IMR-90 (cell line): ENCODE measurements around the gene HNRNPC. TPM values are rescaled to one million over a fixed set of nuclear protein-coding genes. Genes with fewer than 3 reads are reported as not detected.

ENCODE experiments used
- ATAC-seq: fragments of 200-7000 bp; cut with Tn5 transposase; 2 replicates; pipeline ENCODE4 v1.9.1; 2020; ENCODE audit warnings: low read depth, mild to moderate bottlenecking, moderate library complexity
- BruUV-seq: library from RNA; stranded (reverse); fragments of 400-500 nt; replicated peaks from 2 replicates; lab custom pipeline; 2021; lab: Mats Ljungman, UMichigan
- CTCF ChIA-PET: fragments of 300-600 bp; formaldehyde crosslinking; extraction: SDS; loops from one replicate; lab custom pipeline; 2021; ENCODE audit warnings: antibody characterized with exemption; lab: Yijun Ruan, JAX
- POLR2A ChIA-PET: fragments of 300-600 bp; sonication (Branson Sonifier 250); formaldehyde crosslinking; loops from one replicate; lab custom pipeline; 2022; ENCODE audit warnings: antibody characterized with exemption; ENCODE audit not compliant: unreplicated experiment; lab: Charles Lee
- DNase-seq: peaks from one replicate; pipeline ENCODE4 v3.0.0; 2013
- H2AFZ ChIP-seq: replicated peaks from 2 replicates; pipeline ENCODE3; 2013; ENCODE audit warnings: low read length, mild to moderate bottlenecking; ENCODE audit not compliant: poor library complexity
- H2AK5ac ChIP-seq: 2 replicates; pipeline ENCODE4 v1.6.1; 2013; ENCODE audit warnings: low read depth, low read length, inconsistent platforms
- H2AK9ac ChIP-seq: replicated peaks from 2 replicates; pipeline ENCODE3; 2013; ENCODE audit warnings: mild to moderate bottlenecking, low read depth, low read length, moderate library complexity; ENCODE audit not compliant: poor library complexity
- H2BK120ac ChIP-seq: 2 replicates; pipeline ENCODE4 v1.6.1; 2013; ENCODE audit warnings: low read depth, low read length, inconsistent platforms
- H2BK15ac ChIP-seq: 3 replicates; pipeline ENCODE4 v1.6.1; 2013; ENCODE audit warnings: low read depth, low read length, inconsistent platforms
- H2BK20ac ChIP-seq: 2 replicates; pipeline ENCODE4 v1.6.1; 2013; ENCODE audit warnings: low read depth, mild to moderate bottlenecking, inconsistent platforms, low read length, moderate library complexity
- H2BK5ac ChIP-seq: 2 replicates; pipeline ENCODE4 v1.6.1; 2013; ENCODE audit warnings: mild to moderate bottlenecking, low read depth, low read length, inconsistent platforms; ENCODE audit not compliant: poor library complexity, severe bottlenecking
- H3K14ac ChIP-seq: replicated peaks from 2 replicates; pipeline ENCODE4 v1.6.1; 2013; ENCODE audit warnings: low read depth, low read length, inconsistent platforms
- H3K18ac ChIP-seq: 2 replicates; pipeline ENCODE4 v1.6.1; 2013; ENCODE audit warnings: low read depth, low read length, control low read depth
- H3K23ac ChIP-seq: 2 replicates; pipeline ENCODE4 v1.6.1; 2013; ENCODE audit warnings: low read depth, low read length, inconsistent platforms
- H3K27ac ChIP-seq: 2 replicates; pipeline ENCODE4 v1.5.1; 2013; ENCODE audit warnings: mild to moderate bottlenecking, control low read depth, low read length; ENCODE audit not compliant: insufficient read depth
- H3K27me3 ChIP-seq: 2 replicates; pipeline ENCODE4 v1.6.1; 2013; ENCODE audit warnings: low read length; ENCODE audit not compliant: control insufficient read depth, insufficient read depth
- H3K36me3 ChIP-seq: 2 replicates; pipeline ENCODE4 v1.6.1; 2013; ENCODE audit warnings: low read length, mixed read lengths; ENCODE audit not compliant: control insufficient read depth, insufficient read depth
- H3K4ac ChIP-seq: 2 replicates; pipeline ENCODE4 v1.6.1; 2013; ENCODE audit warnings: low read depth, low read length, inconsistent platforms
- H3K4me1 ChIP-seq: 2 replicates; pipeline ENCODE4 v1.6.1; 2013; ENCODE audit warnings: low read length, mixed read lengths; ENCODE audit not compliant: control insufficient read depth, insufficient read depth
- H3K4me2 ChIP-seq: 2 replicates; pipeline ENCODE4 v1.6.1; 2013; ENCODE audit warnings: low read depth, mild to moderate bottlenecking, control low read depth, low read length, moderate library complexity
- H3K4me3 ChIP-seq: 2 replicates; pipeline ENCODE4 v1.5.1; 2013; ENCODE audit warnings: low read depth, mild to moderate bottlenecking, control low read depth, low read length, moderate library complexity; ENCODE audit not compliant: insufficient read depth
- H3K56ac ChIP-seq: 2 replicates; pipeline ENCODE4 v1.6.1; 2013; ENCODE audit warnings: low read length, inconsistent platforms; ENCODE audit not compliant: insufficient read depth; ENCODE audit errors: extremely low read depth
- H3K79me1 ChIP-seq, 2 experiments: 2 replicates each; pipeline ENCODE4 v1.6.1; 2013; ENCODE audit warnings: low read length in 2 of 2, inconsistent platforms in 1 of 2, low read depth in 1 of 2
- H3K9ac ChIP-seq: 2 replicates; pipeline ENCODE4 v1.6.1; 2013; ENCODE audit warnings: low read depth, low read length, control low read depth
- H3K9me1 ChIP-seq: 2 replicates; pipeline ENCODE4 v1.6.1; 2013; ENCODE audit warnings: low read length, inconsistent platforms; ENCODE audit not compliant: insufficient read depth
- H3K9me3 ChIP-seq: 2 replicates; pipeline ENCODE4 v1.6.1; 2013; ENCODE audit warnings: low read length; ENCODE audit not compliant: control insufficient read depth, insufficient read depth
- H4K20me1 ChIP-seq: 2 replicates; pipeline ENCODE4 v1.6.1; 2013; ENCODE audit warnings: low read length, inconsistent platforms; ENCODE audit not compliant: insufficient read depth
- H4K5ac ChIP-seq: 2 replicates; pipeline ENCODE4 v1.6.1; 2013; ENCODE audit warnings: mild to moderate bottlenecking, low read depth, low read length, control low read depth
- H4K8ac ChIP-seq, 2 experiments: 2 replicates each; pipeline ENCODE4 v1.6.1; 2013; ENCODE audit warnings: low read depth in 2 of 2, low read length in 2 of 2, control low read depth in 1 of 2, inconsistent platforms in 1 of 2
- H4K91ac ChIP-seq: 2 replicates; pipeline ENCODE4 v1.6.1; 2013; ENCODE audit warnings: low read depth, low read length, inconsistent platforms; ENCODE audit not compliant: insufficient read depth
- CEBPB ChIP-seq: IDR thresholded peaks from 2 replicates; pipeline ENCODE4 v1.6.1; 2012; ENCODE audit warnings: low read depth, low read length, improper control_type of control experiment
- MAZ ChIP-seq: IDR thresholded peaks from 2 replicates; pipeline ENCODE4 v1.6.1; 2012; ENCODE audit warnings: low read depth, mild to moderate bottlenecking, low read length, improper control_type of control experiment, moderate library complexity, borderline replicate concordance
- RFX5 ChIP-seq: IDR thresholded peaks from 2 replicates; pipeline ENCODE4 v1.8.0; 2012; ENCODE audit warnings: low read depth, mild to moderate bottlenecking, low read length, moderate library complexity
- SMC3 ChIP-seq: fragments of 150-350 bp; IDR thresholded peaks from 2 replicates; pipeline ENCODE4 v1.6.1; 2016; ENCODE audit warnings: low read depth, mild to moderate bottlenecking, antibody characterized with exemption, low read length, moderate library complexity
- WGBS, 2 experiments: methylation state at CpG; one replicate each; pipeline versions ENCODE4 v1.1.5 to v1.1.7; 2013; ENCODE audit warnings: missing lambda C conversion rate in 2 of 2; ENCODE audit not compliant: insufficient read length in 1 of 2; ENCODE audit errors: extremely low coverage in 2 of 2; 5-methylcytosine and 5-hydroxymethylcytosine counted together
- dilution Hi-C: fragments of 300-500 bp; cut with HindIII; formaldehyde crosslinking; loops from one replicate; pipeline ENCODE4 v1.14.3; 2018; ENCODE audit warnings: low sequenced_read_pairs; ENCODE audit not compliant: unreplicated experiment
- in situ Hi-C: fragments of 300-500 bp; cut with MboI; formaldehyde crosslinking; loops from 3 replicates; pipeline ENCODE4 v1.14.3; 2019; ENCODE audit warnings: low sequenced_read_pairs, inconsistent platforms, mixed read lengths
- intact Hi-C: fragments of 100-400 bp; cut with micrococcal nuclease; formaldehyde crosslinking; loops from 2 replicates; pipeline ENCODE4 v1.10.0; 2022
- polyA plus RNA-seq, 3 experiments: library from polyadenylated mRNA; depleted of rRNA; stranded (reverse); fragments of >200 nt; gene quantifications; 2 replicates each; pipeline ENCODE4 v1.2.3, GENCODE V29; 2012; ENCODE audit warnings: low replicate concordance in 1 of 3
- total RNA-seq: library from RNA; depleted of rRNA; stranded (reverse); fragments of >200 nt; gene quantifications from 2 replicates; pipeline ENCODE4 v1.2.3, GENCODE V29; 2012

HNRNPC gene
- total and polyA plus RNA-seq, 2 of the 4 experiments (the other 2 are of a cell fraction) = 308 to 615 TPM

GRCh38 chr14:21191809-21192446 lies 77.3 kb downstream of the HNRNPC start:
- no peak overlapping the region for H3K14ac ChIP-seq
- no peak overlapping the region for H4K5ac ChIP-seq
- H3K9ac ChIP-seq = no peak overlapping the region
- no peak overlapping the region for H2BK120ac ChIP-seq
- H3K18ac ChIP-seq = no peak overlapping the region
- peak overlapping the region; percentile 17 for H2AK9ac ChIP-seq
- no peak overlapping the region for H2BK5ac ChIP-seq
- no peak overlapping the region for H3K23ac ChIP-seq
- dilution Hi-C loops = no loop called here
- no peak overlapping the region for H3K27ac ChIP-seq
- in situ Hi-C loops = no loop called here
- peak overlapping the region; percentile 94 for H2AFZ ChIP-seq
- H3K56ac ChIP-seq = no peak overlapping the region
- no peaks in the 10 kb centered on the region for H3K79me1 ChIP-seq
- 2% methylated on average over 7 of the region's 19 CpGs; no CpG with 5 or more reads in 1 of the 2 experiments for WGBS, 2 experiments
- H3K27me3 ChIP-seq = peaks cover 2% of the 10 kb centered on the region; the same call in 1 of the 2 replicates
- H3K36me3 ChIP-seq = no peaks in the 10 kb centered on the region
- H4K8ac ChIP-seq = no peak overlapping the region; a peak in 1 of 4 replicates
- intact Hi-C loops = no loop called here
- H2AK5ac ChIP-seq = no peak overlapping the region
- peak; percentile 26; the same call in 1 of the 2 replicates for TF ChIP-seq MAZ
- TF ChIP-seq RFX5 = no peak
- TF ChIP-seq SMC3 = no peak
- no peak for TF ChIP-seq CEBPB
- no peaks in the 10 kb centered on the region for H3K4me1 ChIP-seq
- no TSS peak for BruUV-seq
- ChIA-PET POLR2A (no interaction called here), CTCF (no interaction called here)
- ATAC-seq (peak; percentile 93), DNase-seq (no peak)
- peak overlapping the region; percentile 68 for H3K4me2 ChIP-seq
- no peak overlapping the region for H2BK20ac ChIP-seq
- peak overlapping the region; percentile 27 for H3K4me3 ChIP-seq
- no peak overlapping the region for H2BK15ac ChIP-seq
- no peak overlapping the region for H4K91ac ChIP-seq
- no peaks in the 10 kb centered on the region for H3K9me3 ChIP-seq
- no peaks in the 10 kb centered on the region for H3K9me1 ChIP-seq
- H4K20me1 ChIP-seq = no peaks in the 10 kb centered on the region
- no peak overlapping the region for H3K4ac ChIP-seq
